ENCODE data around the gene DYNLT4.
"Not testable (repeated sequence)": the region's sequence is repeated elsewhere in the genome, so short reads cannot be mapped to it uniquely, and the experiment has no call there.

Gene DYNLT4

DNA sequence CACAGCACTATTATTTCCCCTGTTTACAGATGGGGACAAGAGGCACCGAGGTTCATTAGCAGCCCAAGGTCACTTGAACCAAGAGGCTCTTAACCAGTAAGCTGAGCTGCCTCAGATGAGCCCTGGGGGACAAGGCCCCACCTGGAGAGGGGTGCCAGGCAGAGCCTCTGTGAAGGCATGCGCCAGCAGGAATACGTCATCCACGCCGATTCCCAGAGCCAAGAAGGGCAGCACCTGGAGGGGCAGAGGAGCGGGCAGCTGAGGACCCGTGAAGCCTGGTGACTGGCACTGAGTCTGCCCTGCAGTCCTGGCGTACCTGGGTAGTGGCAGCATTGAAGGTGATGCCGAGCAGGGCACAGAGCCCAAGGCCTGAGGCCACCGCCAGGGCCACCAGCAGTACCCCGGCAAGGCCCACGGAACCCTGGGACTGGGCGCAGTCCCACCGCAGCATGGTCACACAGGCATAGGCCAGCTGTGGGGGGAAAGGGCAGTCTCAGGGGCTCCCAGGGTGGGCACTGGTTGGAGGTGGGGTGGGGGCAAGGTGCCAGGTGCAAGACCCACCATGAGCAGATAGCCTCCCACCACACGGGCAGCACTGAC is 21.8 kb upstream of the DYNLT4 start:
- DNase-seq (ENCODE audit: low spot score), result no peak

- DNase-seq (ENCODE audit: low spot score), result no peak
Measured at GRCh38 chr1:44828003-44828651, 21.0 kb upstream of the DYNLT4 start.

DNA sequence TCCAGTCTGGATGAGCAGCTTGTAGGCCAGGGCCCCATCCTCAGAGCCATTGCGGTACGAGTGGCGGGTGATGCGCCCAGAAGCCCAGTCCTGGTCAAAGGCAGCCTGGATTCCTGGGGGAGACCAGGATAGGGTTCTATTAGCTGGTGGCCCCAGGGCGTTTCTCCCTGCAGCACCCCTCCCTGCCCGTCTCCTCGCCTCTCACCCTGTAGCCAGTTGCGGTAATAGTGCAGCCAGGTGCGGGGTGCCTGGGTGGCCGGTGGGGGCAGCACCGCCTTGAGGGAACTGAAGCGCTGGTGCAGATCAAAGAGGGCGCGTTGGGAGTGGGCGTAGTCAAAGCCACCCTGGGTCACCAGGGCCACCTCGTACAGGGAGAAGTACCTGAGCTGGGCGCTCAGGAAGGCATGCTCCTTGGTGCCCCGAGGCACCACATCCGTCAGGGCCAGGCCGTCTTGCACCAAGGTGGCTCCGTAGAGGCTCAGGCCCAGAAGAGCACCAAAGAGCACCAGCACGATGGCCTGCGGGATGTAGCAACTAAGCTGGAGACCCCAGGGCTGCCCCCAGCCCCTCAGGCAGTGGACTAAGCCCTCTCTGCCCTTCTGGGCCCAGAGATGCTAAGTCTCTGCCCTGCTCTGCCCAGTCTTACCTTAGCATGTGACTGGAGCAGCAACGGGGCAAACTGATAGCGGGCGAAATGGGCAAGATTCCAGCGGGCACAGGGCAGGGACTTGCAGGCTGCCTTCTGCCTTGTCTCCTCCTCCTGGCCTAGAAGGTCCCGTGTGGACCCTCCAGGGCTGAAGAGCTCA is 20.2 kb upstream of the DYNLT4 start:
- DNase-seq (ENCODE audit: low spot score), result no peak

- no peak for DNase-seq (ENCODE audit: low spot score)
Measured at GRCh38 chr1:44826375-44827196, 19.4 kb upstream of the DYNLT4 start.

DNA sequence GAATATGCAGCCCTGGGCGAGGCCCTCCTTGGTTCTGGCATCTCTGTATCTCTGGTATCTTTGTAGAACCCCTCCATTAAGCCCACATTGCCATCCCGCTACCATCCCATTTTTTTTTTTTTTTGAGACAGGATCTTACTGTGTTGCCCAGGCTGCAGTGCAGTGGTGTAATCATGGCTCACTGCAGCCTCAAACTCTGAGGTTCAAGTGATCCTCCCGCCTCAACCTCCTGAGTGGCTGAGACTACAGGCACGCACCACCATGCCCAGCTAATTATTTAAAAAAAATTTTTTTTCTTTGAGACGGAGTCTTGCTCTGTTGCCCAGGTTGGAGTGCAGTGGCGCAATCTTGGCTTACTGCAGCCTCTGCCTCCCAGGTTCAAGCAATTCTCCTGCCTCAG is 17.2 kb upstream of the DYNLT4 start:
- DNase-seq (ENCODE audit: low spot score), result not testable (repeated sequence)

DNA sequence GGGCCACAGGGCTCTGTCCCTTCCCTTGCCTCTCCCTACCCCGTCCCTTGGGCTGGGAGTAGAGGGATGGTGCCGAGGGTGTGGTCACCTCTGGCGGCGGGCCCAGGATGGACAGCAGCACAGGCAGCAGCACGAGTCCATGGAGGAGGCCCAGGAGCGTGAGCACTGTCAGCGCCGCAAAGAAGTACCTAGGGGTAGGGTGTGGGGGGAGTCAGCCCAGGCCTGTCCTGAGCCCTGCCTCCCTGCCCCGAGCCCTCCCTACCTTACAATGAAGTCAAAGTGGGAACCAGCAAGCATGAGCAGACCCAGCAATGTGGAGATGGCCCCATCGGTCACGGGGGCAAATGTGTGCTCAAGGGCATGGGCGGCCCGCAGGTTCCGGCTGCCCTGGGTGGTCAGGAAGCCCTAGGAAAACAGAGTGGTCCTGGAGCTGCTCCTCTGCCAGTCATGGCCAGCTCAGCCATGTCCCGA is 15.9 kb upstream of the DYNLT4 start:
- no peak for DNase-seq (ENCODE audit: low spot score)

- DNase-seq (ENCODE audit: low spot score), result no peak
Measured at GRCh38 chr1:44822131-44822701, 15.1 kb upstream of the DYNLT4 start.

GRCh38 chr1:44821240-44821715 is 14.1 kb upstream of the DYNLT4 start:
- no peak for DNase-seq (ENCODE audit: low spot score)

DNA sequence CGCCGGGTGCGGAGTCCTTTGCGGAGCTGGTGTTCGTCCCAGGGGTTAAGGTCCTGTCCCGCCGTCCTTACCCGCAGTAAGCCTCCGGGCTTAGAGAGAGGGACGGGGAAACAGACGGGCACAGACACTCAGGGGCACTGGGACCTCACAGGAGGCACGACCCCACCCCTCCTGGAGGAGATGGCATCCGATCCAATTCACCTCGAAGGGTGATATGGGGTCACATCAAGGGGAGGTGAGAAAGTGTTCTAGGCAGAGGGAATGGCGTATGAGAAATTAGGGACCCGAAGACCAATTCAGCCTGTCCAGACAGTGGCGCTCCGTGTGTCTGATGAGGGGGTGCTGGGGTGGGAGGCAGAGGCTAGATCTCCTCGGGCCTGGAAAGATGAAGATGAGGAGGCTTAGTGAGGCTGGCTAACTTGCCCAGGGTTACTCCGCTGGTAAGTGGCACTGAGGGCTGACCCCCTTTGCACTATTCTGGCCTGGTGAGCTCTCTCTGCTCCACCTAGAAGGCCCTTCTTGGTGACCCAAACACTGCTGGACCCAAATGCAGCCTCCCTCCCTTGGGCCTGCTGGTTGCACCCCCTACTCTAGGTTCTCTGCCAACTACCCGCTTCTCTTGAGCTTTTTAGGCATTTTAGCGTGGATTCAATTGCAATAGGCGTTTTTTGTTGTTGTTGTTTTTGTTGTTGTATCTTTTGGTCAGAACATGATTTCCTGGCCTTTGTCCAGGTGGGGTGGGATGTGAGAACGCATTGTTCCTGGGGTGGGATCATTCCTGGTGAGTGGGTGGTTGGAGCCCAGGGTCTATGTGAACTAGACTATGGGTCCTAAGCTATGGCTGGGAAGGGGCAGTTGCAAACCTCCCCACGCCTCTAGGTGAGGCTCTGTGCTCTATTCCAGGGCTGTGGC is 13.4 kb upstream of the DYNLT4 start:
- DNase-seq (ENCODE audit: low spot score), result no peak

DNA sequence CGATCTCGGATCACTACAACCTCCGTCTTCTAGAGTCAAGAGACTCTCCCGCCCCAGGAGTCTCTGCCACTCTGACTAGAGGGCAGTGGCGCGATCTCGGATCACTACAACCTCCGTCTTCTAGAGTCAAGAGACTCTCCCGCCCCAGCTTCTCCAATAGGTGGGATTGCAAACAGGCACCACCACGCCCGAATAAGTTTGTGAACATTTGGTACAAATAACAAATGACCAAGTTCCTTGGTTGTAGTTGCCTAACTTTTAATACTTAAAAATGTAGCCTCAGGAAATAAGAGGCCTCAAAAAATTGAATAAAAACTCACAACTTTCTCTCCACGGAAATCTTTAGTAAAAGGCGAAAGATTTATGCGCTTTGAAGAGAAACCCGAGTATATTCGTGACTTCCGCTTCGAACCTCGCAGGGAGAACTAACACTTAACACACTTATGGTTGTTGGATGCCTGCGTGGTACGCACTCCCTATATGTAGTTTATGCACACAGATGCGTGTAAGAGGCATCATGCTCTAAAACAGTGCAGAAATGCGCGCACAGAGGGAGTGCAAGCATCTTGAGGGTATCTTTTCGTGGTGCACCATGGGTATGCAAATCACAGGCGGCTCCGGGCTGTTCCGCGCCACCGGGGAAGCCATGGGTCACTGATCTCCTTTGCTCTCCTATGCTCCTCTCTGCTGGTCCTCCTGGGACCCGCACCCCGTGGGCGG is 12.6 kb upstream of the DYNLT4 start:
- DNase-seq (ENCODE audit: low spot score), result peak; percentile 93

DNA sequence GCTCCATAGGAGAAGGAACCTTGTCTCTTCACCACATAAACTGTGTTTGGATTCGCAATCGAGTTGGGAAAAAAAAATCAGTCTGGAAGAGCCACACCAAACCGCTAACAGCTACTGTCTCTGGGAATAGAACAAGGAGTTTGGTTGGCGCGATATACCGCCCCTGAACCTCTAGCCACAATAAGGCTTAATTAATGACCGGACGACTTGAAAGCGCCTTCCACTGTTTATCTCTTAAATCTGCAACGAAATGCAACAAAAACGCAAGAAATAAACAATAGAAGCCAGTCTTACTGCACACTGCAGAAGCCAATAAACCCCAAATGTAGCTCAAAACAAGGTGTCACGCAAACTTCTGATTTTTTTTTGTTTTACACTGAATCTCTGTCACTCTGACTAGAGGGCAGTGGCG is 12.1 kb upstream of the DYNLT4 start:
- no peak for DNase-seq (ENCODE audit: low spot score)

DNA sequence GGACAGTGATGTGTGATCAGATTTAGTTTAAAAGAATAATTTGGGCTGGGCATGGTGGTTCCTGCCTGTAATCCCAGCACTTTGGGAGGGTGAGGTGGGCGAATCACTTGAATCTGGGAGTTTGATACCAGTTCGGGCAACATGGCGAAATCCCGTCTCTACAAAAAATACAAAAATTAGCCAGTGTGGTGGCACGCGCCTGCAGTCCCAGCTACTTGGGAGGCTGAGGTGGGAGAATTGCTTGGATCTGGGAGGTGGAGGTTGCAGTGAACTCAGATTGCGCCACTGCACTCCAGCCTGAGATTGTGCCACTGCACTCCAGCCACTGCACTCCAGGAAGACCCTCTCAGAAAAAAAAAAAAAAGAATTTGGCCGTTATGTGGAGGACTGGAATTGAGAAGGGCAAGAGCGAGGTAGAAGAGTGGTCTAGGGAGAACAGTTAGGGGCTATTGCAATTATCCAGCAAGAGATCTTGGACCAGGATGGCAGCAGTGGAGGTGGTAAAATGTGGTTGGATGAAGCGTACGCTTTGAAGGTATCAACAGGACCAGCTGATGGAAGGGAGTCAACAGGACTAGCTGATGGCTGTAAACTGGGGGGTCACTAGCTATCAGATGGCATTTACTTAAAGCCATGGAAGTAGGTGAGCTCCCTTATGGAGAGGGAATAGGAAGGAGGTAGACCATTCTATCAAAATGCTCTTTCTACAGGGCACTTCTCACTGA is 10.8 kb upstream of the DYNLT4 start:
- DNase-seq (ENCODE audit: low spot score), result no peak

DNA sequence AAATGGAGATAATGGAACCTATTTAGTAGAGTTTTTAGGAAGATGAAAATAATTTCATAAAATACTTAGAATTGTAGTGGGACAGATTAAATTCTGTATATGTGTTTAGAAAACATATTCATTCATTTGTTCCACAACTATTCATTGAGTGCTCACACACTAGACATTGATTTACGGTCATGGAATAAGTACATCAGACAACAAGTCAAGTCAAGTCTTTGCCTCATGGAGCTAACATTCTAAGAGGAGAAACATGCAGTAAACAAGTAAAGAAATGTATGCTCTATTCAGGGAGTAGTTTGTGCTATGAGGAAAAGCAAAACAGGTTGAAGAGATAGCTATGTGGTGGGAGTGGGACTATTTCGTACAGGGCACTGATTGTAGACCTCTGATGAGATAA is 10.2 kb upstream of the DYNLT4 start:
- DNase-seq (ENCODE audit: low spot score), result no peak

DNA sequence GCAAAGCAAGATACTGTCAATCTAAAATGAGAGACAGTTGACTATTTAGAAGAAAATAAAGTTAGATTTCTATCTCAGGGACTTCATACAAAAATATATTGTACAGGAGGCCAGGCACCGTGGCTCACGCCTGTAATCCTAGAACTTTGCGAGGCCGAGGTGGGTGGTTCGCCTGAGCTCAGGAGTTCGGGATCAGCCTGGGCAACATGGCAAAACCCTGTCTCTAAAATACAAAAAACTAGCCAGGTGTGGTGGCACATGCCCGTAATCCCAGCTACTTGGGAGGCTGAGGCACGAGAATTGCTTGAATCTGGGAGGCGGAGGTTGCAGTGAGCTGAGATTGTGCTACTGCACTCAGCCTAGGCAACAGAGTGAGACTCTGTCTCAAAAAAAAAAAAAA is 8.8 kb upstream of the DYNLT4 start:
- not testable (repeated sequence) for DNase-seq (ENCODE audit: low spot score)

GRCh38 chr1:44812822-44813543 is 5.8 kb upstream of the DYNLT4 start:
- DNase-seq (ENCODE audit: low spot score), result no peak

DNA sequence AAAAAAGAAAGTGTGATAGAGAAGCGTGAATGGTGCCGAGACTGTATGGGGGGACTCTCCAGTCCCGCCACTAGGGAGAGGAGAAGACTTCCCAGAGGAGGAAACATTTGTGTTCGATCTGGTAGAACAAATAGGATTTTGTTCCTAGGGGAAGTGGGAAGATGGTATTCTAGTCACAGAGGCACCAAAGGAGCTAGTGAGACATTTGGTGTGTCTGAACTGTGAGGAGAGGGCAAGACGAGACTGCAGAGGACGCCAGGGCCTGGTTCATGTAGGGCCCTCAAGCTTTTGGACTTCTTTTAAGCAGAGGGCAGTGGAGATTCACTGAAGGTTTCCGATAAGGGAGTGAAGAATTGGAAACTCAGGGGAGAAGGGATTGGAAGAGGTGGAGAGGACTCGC is 4.1 kb upstream of the DYNLT4 start:
- no peak for DNase-seq (ENCODE audit: low spot score)

- not testable (repeated sequence) for DNase-seq (ENCODE audit: low spot score)
Measured at GRCh38 chr1:44810762-44811105, 3.6 kb upstream of the DYNLT4 start.

DNA sequence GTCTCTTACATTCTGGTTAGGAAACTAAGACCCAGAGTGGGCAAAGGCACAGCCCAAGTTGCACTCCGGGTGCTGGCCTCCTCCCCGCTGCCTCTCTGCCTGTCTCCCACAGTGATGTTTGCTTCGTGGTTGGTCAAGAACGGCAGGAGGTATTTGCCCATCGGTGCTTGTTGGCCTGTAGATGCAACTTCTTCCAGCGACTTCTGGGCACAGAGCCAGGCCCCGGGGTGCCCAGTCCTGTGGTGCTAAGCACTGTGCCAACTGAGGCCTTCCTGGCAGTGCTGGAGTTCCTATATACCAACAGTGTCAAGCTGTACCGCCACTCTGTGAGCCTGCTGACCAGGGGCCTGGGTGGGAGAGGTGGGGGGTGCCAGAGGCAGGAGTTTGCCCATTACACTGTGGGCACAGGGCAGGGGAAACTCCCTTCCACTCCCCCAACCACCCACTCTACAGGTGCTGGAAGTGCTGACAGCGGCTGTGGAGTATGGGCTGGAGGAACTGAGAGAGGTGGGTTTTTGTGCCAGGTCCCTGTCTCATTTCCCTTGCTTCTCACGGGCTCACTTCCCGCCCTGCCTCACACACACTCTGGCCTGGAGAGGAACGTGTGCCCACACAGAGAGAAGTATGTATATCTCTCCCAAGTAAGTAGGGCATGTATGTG is 3.1 kb upstream of the DYNLT4 start:
- no peak for DNase-seq (ENCODE audit: low spot score)

Data from HuH-7 (cell line).